ENCODE measurements around the gene ULK4. TPM values are rescaled to one million over a fixed set of nuclear protein-coding genes. Genes with fewer than 3 reads are reported as not detected.
"Not testable (repeated sequence)": the region's sequence is repeated elsewhere in the genome, so short reads cannot be mapped to it uniquely, and the experiment has no call there.

The ULK4 gene
- total RNA-seq, 1 donor = 22.0 TPM

- no peak for DNase-seq (ENCODE audit: low read depth)
- TF ChIP-seq CTCF (IDR thresholded peaks at IDR 0.05; ENCODE audit: insufficient read depth, low read depth, low read length) = no peak
These were observed 276.8 kb downstream of the ULK4 start for GRCh38 chr3:41684797-41685735.

GRCh38 chr3:41683666-41684350 is 278.1 kb downstream of the ULK4 start:
- DNase-seq (ENCODE audit: low read depth) = peak; percentile 38
- no peak overlapping the region for H3K4me3 ChIP-seq (ENCODE audit: low read depth, low read length)
- no peak for TF ChIP-seq CTCF (IDR thresholded peaks at IDR 0.05; ENCODE audit: insufficient read depth, low read depth, low read length)

More at GRCh38 chr3:41684797-41685735, 276.8 kb downstream of the ULK4 start:
- no peak overlapping the region for H3K4me3 ChIP-seq (ENCODE audit: low read depth, low read length)

GRCh38 chr3:41682996-41683395 is 278.9 kb downstream of the ULK4 start:
- DNase-seq (ENCODE audit: low read depth) = peak; percentile 53
- TF ChIP-seq CTCF (IDR thresholded peaks at IDR 0.05; ENCODE audit: insufficient read depth, low read depth, low read length) = no peak

GRCh38 chr3:41682382-41682781 is 279.5 kb downstream of the ULK4 start:
- no peak overlapping the region for H3K4me3 ChIP-seq (ENCODE audit: low read depth, low read length)
- no peak for TF ChIP-seq CTCF (IDR thresholded peaks at IDR 0.05; ENCODE audit: insufficient read depth, low read depth, low read length)
- no peak for DNase-seq (ENCODE audit: low read depth)

More at GRCh38 chr3:41682996-41683395, 278.9 kb downstream of the ULK4 start:
- no peak overlapping the region for H3K4me3 ChIP-seq (ENCODE audit: low read depth, low read length)

DNA sequence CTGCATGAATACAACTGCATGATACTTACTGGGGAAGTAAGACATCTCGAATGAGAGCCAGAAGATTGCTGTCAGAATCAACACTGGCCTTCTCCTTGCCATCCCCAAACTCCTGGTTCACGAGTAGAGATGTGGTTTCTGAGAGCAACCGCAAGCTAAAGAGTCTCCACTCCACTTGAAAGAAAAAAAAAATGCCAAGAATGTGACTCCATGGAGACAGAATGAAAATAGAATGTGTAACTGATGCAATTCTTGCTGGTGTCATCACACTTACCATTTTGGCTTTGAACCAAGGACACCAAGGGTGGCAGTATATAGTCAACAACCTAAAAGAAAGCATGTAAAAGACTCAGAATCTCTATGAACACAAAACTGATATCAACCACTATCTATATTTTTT is 280.4 kb downstream of the ULK4 start:
- peak; percentile 95 for DNase-seq (ENCODE audit: low read depth)
- H3K4me3 ChIP-seq (ENCODE audit: low read depth, low read length) = no peak overlapping the region
- TF ChIP-seq CTCF (IDR thresholded peaks at IDR 0.05; ENCODE audit: insufficient read depth, low read depth, low read length) = no peak

- no peak overlapping the region for H3K4me3 ChIP-seq (ENCODE audit: low read depth, low read length)
- TF ChIP-seq CTCF (IDR thresholded peaks at IDR 0.05; ENCODE audit: insufficient read depth, low read depth, low read length) = no peak
- DNase-seq (ENCODE audit: low read depth) = peak; percentile 57
These were observed 282.5 kb downstream of the ULK4 start for GRCh38 chr3:41679374-41679773.

DNA sequence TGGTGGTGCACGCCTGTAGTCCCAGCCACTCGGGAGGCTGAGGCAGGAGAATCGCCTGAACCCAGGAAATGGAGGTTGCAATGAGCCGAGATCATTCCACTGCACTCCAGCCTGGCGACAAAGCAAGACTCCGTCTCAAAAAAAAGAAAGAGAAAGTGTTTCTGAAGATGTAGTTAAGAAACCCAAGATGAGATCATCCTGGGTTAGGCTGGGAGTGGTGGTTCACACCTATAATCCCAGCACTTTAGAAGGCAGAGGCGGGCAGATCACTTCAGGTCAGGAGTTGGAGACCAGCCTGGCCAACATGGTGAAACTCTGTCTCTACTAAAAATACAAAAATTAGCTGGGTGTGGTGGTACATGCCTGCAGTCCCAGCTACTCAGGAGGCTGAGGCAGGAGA is 286.8 kb downstream of the ULK4 start:
- not testable (repeated sequence) for H3K4me3 ChIP-seq (ENCODE audit: low read depth, low read length); DNase-seq (ENCODE audit: low read depth)

Data from fibroblast of villous mesenchyme (primary cell).